IPS DF 6.9 (cell line): ENCODE data around the gene SMG7.

Source experiments
- DNase-seq: peaks from one replicate; pipeline ENCODE4 v3.0.0-alpha.2; 2013; ENCODE audit warnings: low read depth, low spot score
- H3K27ac ChIP-seq: one replicate; pipeline ENCODE4 v1.5.1; 2013; ENCODE audit warnings: low read length, control low read depth
- H3K27me3 ChIP-seq: 2 replicates; pipeline ENCODE4 v1.6.1; 2013; ENCODE audit warnings: mild to moderate bottlenecking, low read length; ENCODE audit not compliant: control insufficient read depth, insufficient read depth
- H3K36me3 ChIP-seq: 2 replicates; pipeline ENCODE4 v1.6.1; 2013; ENCODE audit warnings: low read length; ENCODE audit not compliant: control insufficient read depth, insufficient read depth
- H3K4me1 ChIP-seq: 2 replicates; pipeline ENCODE4 v1.6.1; 2013; ENCODE audit warnings: low read length; ENCODE audit not compliant: control insufficient read depth, insufficient read depth
- H3K4me3 ChIP-seq: 2 replicates; pipeline ENCODE4 v1.5.1; 2013; ENCODE audit warnings: mild to moderate bottlenecking, low read length
- H3K9me3 ChIP-seq: 2 replicates; pipeline ENCODE4 v1.6.1; 2013; ENCODE audit warnings: low read length, inconsistent platforms; ENCODE audit not compliant: control insufficient read depth, insufficient read depth
- WGBS: extraction: QIAGEN DNeasy Blood & Tissue Kit; methylation state at CpG from one replicate; pipeline ENCODE4 v1.1.7; 2013; ENCODE audit warnings: mixed read lengths, missing lambda C conversion rate; ENCODE audit not compliant: insufficient read length, insufficient coverage; 5-methylcytosine and 5-hydroxymethylcytosine counted together

The SMG7 gene

GRCh38 chr1:183553764-183554163 lies 81.5 kb downstream of the SMG7 start:
- H3K36me3 ChIP-seq = peaks cover 9% of the 10 kb centered on the region; the same call in 1 of the 2 replicates
- no peaks in the 10 kb centered on the region; the same call in 1 of the 2 replicates for H3K27me3 ChIP-seq
- DNase-seq = no peak
- no peak overlapping the region for H3K4me3 ChIP-seq
- no peaks in the 10 kb centered on the region for H3K4me1 ChIP-seq
- H3K9me3 ChIP-seq = no peaks in the 10 kb centered on the region
- no CpG with 5 or more reads among the region's 3 CpGs for WGBS
- no peak overlapping the region for H3K27ac ChIP-seq

- Histone ChIP-seq H3K27me3 (no peaks in the 10 kb centered on the region; the same call in 1 of the 2 replicates), H3K27ac (no peak overlapping the region), H3K4me1 (no peaks in the 10 kb centered on the region), H3K4me3 (no peak overlapping the region), H3K36me3 (peaks cover 9% of the 10 kb centered on the region; the same call in 1 of the 2 replicates), H3K9me3 (no peaks in the 10 kb centered on the region)
- no CpG with 5 or more reads among the region's 3 CpGs for WGBS
- DNase-seq = no peak
Observed at GRCh38 chr1:183554577-183554976, 82.3 kb downstream of the SMG7 start.

GRCh38 chr1:183559061-183559460 lies 86.8 kb downstream of the SMG7 start:
- no peak overlapping the region for H3K4me3 ChIP-seq
- no peaks in the 10 kb centered on the region; the same call in 1 of the 2 replicates for H3K36me3 ChIP-seq
- no peak overlapping the region for H3K27ac ChIP-seq
- H3K9me3 ChIP-seq = no peaks in the 10 kb centered on the region
- no peaks in the 10 kb centered on the region; the same call in 1 of the 2 replicates for H3K27me3 ChIP-seq
- no peak for DNase-seq
- no peaks in the 10 kb centered on the region for H3K4me1 ChIP-seq

GRCh38 chr1:183562701-183563100 lies 90.4 kb downstream of the SMG7 start:
- Histone ChIP-seq H3K36me3 (no peaks in the 10 kb centered on the region), H3K9me3 (no peaks in the 10 kb centered on the region), H3K4me3 (no peak overlapping the region), H3K27ac (no peak overlapping the region), H3K27me3 (no peaks in the 10 kb centered on the region), H3K4me1 (no peaks in the 10 kb centered on the region)
- no CpG with 5 or more reads among the region's 2 CpGs for WGBS
- no peak for DNase-seq

- no CpG with 5 or more reads among the region's 4 CpGs for WGBS
- H3K9me3 ChIP-seq = no peaks in the 10 kb centered on the region
Observed at GRCh38 chr1:183565261-183565660, 93.0 kb downstream of the SMG7 start.

GRCh38 chr1:183566026-183566425 lies 93.7 kb downstream of the SMG7 start:
- no peak overlapping the region for H3K27ac ChIP-seq
- no peaks in the 10 kb centered on the region for H3K36me3 ChIP-seq
- no peak overlapping the region for H3K4me3 ChIP-seq
- DNase-seq = no peak
- no peaks in the 10 kb centered on the region; the same call in 1 of the 2 replicates for H3K4me1 ChIP-seq
- no CpG with 5 or more reads among the region's 2 CpGs for WGBS
- H3K9me3 ChIP-seq = no peaks in the 10 kb centered on the region
- H3K27me3 ChIP-seq = no peaks in the 10 kb centered on the region

More at GRCh38 chr1:183565261-183565660, 93.0 kb downstream of the SMG7 start:
- Histone ChIP-seq H3K27me3 (no peaks in the 10 kb centered on the region), H3K4me1 (no peaks in the 10 kb centered on the region; the same call in 1 of the 2 replicates), H3K4me3 (no peak overlapping the region), H3K27ac (no peak overlapping the region), H3K36me3 (no peaks in the 10 kb centered on the region)
- no peak for DNase-seq

GRCh38 chr1:183567584-183567983 lies 95.3 kb downstream of the SMG7 start:
- no peaks in the 10 kb centered on the region; the same call in 1 of the 2 replicates for H3K4me1 ChIP-seq
- WGBS = no CpG with 5 or more reads among the region's 5 CpGs
- no peak for DNase-seq
- H3K36me3 ChIP-seq = no peaks in the 10 kb centered on the region
- H3K9me3 ChIP-seq = no peaks in the 10 kb centered on the region
- H3K27ac ChIP-seq = no peak overlapping the region
- no peaks in the 10 kb centered on the region for H3K27me3 ChIP-seq
- no peak overlapping the region for H3K4me3 ChIP-seq

GRCh38 chr1:183568176-183569021 lies 96.1 kb downstream of the SMG7 start:
- no CpG with 5 or more reads among the region's 12 CpGs for WGBS
- Histone ChIP-seq H3K27ac (no peak overlapping the region), H3K36me3 (no peaks in the 10 kb centered on the region), H3K27me3 (no peaks in the 10 kb centered on the region), H3K4me3 (no peak overlapping the region), H3K9me3 (no peaks in the 10 kb centered on the region), H3K4me1 (no peaks in the 10 kb centered on the region; the same call in 1 of the 2 replicates)
- DNase-seq = no peak

- no peak for DNase-seq
Observed at GRCh38 chr1:183569141-183569540, 96.8 kb downstream of the SMG7 start.

GRCh38 chr1:183569801-183570200 lies 97.5 kb downstream of the SMG7 start:
- no peak for DNase-seq
- Histone ChIP-seq H3K9me3 (no peaks in the 10 kb centered on the region), H3K27ac (no peak overlapping the region), H3K4me3 (no peak overlapping the region), H3K4me1 (no peaks in the 10 kb centered on the region; the same call in 1 of the 2 replicates), H3K27me3 (no peaks in the 10 kb centered on the region), H3K36me3 (no peaks in the 10 kb centered on the region)
- WGBS = no CpG with 5 or more reads among the region's 3 CpGs

More at GRCh38 chr1:183569141-183569540, 96.8 kb downstream of the SMG7 start:
- Histone ChIP-seq H3K4me3 (no peak overlapping the region), H3K27me3 (no peaks in the 10 kb centered on the region), H3K36me3 (no peaks in the 10 kb centered on the region), H3K27ac (no peak overlapping the region), H3K4me1 (no peaks in the 10 kb centered on the region; the same call in 1 of the 2 replicates), H3K9me3 (no peaks in the 10 kb centered on the region)
- no CpG with 5 or more reads among the region's 4 CpGs for WGBS
